NK-92 (cell line): Measurements from ENCODE around the gene MDGA2.
"Not testable (repeated sequence)": the region's sequence is repeated elsewhere in the genome, so short reads cannot be mapped to it uniquely, and the experiment has no call there.

Experiments used
- DNase-seq: peaks from one replicate; lab custom pipeline; 2025; ENCODE audit not compliant: unreplicated experiment; lab: John Stamatoyannopoulos, UW

The MDGA2 gene

GRCh38 chr14:47246367-47246766 lies 429.0 kb downstream of the MDGA2 start:
- DNase-seq: no peak

GRCh38 chr14:47242579-47242978 lies 432.8 kb downstream of the MDGA2 start:
- not testable (repeated sequence) for DNase-seq

DNA sequence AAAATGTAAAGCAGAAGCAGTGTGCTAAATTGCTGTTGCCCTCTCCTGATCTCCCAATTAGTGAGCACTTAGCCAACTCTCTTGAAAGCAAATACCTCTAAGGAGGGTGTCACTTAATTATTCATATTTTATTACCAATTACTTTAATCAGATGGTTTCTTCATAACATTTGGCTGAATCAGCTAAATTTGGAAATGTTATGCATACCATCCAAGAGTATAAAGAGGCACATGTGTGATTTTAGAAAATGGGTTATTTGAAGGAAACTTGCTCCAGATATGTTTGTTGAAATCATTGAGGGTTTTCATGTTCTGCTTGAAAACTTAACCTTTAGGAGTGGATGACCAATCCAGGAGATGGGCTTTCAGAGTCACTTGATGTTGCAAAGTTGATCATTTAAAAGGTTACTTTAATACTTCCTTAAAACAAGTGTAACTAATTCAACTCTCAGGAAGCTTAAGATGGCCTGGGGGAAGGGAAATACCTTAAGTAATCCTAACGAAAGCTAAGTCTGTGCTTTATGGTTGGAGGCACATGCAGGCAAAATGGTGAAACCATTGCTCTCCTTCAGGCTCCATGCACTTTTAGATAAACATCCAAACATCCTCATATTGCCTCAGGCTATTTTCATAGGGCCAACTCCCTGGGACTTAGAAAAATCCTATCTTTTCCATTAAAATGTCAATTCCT lies 434.5 kb downstream of the MDGA2 start:
- DNase-seq: no peak

DNA sequence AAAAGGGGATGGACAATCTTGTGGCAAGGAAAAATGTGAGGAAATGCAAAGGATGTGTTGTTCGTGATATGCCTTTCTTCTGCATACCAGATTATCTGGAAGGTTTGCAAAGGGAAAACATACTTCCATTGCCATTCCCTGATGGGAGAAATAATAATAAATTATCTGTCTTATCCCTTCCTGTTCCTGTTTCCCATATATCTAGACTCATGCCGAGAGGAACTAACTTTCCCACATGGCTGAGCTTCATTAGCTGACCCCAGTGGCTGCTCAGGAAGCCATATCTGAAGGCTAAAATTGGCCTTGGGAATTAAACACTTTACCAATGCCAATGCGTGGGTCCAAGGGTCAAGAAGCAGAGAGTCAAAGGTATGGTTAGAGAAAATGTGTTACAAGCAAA lies 439.8 kb downstream of the MDGA2 start:
- no peak for DNase-seq

GRCh38 chr14:47226877-47227520 lies 448.4 kb downstream of the MDGA2 start:
- DNase-seq: no peak

DNA sequence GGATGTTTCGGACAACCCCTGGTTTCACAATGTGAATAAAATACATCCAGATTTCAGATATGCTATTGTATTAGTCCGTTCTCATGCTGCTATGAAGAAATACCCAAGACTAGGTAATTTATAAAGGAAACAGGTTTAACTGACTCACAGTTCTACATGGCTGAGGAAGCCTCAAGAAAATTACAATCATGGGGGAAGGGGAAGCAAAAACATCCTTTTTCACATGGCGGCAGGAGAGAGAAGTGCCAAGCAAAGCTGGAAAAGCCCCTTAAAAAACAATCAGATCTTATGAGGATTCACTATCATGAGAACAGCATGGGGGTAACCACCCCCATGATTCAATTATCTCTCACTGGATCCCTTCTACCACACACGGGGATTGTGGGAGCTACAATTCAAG lies 451.7 kb downstream of the MDGA2 start:
- DNase-seq: no peak

GRCh38 chr14:47220096-47220495 lies 455.3 kb downstream of the MDGA2 start:
- DNase-seq: no peak

DNA sequence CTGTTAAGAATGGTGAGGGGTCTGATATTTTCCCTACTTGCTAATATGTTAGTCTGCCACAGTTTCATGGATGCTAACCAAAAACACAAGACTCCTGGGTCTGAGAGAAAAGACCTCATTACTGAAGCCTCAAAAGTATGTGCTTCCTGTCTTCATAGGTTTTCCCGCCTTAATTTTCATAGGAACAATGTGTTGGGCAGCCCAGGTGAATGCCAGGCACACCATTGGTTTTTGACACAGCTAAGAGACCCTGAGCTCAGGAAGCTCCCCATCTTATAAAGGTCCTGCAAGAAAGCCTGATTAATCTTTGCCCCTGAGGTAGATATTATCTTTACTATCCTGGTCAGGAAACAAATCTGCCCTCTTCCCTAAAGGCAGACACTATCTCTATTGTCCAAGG lies 464.1 kb downstream of the MDGA2 start:
- no peak for DNase-seq

GRCh38 chr14:47210099-47210498 lies 465.3 kb downstream of the MDGA2 start:
- no peak for DNase-seq

DNA sequence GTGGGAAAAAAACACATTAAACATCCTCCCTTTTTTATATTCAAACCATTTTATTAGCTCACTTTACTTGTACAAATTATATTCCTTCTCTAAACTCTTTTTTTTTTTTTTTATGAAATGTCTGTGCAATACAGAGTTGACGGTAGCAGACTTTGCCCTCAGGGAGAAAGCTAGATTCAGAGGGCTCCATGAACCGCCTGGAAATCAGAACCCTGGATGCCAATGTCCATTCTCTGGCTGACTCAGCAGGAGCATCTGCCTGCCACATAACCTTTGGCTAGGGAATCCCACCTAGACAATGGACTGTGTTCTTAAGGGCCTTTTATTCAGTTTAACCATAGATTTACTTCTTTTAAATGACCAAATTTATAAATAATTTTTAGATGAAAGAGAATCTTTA lies 467.0 kb downstream of the MDGA2 start:
- no peak for DNase-seq

DNA sequence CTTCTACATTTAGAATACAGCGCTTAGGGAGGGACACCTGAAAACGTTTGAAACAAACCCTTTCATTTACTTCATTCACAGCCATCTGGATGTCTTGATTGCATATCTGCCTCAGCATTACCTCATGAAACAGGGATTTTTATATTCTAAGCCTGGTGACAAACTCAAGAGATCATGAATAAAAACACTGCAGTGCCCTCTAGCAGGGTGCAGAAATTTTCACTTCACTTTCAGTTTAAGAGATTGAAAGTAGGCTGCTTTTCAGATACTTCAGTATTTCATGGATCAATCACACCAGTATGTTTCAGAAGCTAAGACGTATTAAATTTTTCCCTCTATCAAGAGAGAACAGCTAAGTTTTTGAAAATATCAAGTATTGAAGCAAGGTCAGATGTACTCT lies 467.8 kb downstream of the MDGA2 start:
- no peak for DNase-seq

- no peak for DNase-seq
Observed at GRCh38 chr14:47200740-47201139, 474.7 kb downstream of the MDGA2 start.

- no peak for DNase-seq
Observed at GRCh38 chr14:47195582-47195981, 479.8 kb downstream of the MDGA2 start.

- no peak for DNase-seq
Observed at GRCh38 chr14:47194055-47194454, 481.4 kb downstream of the MDGA2 start.

DNA sequence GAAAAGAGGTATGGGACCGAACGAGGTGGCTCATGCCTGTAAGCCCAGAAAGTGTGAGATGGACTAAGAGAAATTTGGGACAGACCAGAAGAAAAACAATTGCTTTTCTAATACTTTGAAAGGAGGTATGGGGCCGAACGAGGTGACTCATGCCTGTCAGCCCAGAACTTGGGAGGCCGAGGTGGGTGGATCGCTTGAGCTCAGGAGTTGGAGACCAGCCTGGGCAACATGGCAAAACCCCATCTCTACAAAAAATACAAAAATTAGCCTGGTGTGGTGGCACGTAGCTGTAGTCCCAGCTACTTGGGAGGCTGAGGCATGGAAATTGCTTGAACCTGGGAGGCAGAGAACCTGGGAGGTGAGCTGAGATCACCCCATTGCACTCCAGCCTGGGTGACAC lies 483.2 kb downstream of the MDGA2 start:
- DNase-seq: not testable (repeated sequence)

- DNase-seq: no peak
Observed at GRCh38 chr14:47191700-47192099, 483.7 kb downstream of the MDGA2 start.

DNA sequence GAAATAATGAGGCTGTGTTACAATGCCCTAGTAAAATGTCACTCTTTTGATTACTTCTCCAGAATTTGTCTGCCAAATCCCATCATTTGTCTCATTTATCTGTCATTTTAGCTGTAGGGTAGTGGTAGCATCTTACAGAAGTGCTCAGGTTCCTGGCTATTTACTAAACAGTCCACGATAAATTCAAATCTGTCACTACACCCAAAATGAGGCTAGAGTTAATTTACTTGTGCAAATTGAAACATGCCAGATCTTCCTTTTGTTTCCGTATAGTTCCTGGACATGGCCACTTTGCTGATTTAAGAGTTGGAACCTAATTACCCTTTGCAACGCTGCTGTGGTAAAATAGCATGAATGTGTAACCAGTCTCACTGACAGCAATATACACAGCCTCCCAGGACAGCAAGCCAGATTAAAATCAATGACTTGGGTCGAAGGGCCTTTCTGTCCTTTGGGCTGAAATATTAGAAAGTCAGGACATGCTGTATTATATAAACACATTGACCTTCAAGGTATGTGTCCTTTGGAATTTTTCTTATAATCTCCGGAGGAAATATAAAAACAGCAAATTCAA lies 485.4 kb downstream of the MDGA2 start:
- DNase-seq: no peak

GRCh38 chr14:47186486-47186885 lies 488.9 kb downstream of the MDGA2 start:
- no peak for DNase-seq

- DNase-seq: no peak
Observed at GRCh38 chr14:47179906-47180305, 495.5 kb downstream of the MDGA2 start.

- DNase-seq: not testable (repeated sequence)
Observed at GRCh38 chr14:47171896-47172295, 503.5 kb downstream of the MDGA2 start.

DNA sequence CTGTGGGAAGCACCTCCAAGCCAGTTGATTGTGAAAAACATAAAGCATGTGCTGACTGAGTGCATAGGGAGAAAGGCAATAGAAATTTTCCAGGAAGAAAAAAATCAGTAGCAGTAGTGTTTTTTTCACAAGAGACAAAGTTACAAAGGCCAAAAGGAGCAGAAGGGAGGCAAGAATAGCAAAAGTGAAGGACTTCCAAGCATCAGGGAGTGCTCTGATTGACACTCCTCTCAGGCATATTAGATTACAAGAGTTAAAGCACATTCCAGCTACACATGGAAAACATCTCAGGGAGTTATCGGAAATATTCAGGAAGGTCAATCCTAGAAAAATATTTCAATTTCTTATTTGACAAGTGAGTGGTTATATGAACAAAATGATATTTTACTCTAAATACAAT lies 508.0 kb downstream of the MDGA2 start:
- DNase-seq: no peak

DNA sequence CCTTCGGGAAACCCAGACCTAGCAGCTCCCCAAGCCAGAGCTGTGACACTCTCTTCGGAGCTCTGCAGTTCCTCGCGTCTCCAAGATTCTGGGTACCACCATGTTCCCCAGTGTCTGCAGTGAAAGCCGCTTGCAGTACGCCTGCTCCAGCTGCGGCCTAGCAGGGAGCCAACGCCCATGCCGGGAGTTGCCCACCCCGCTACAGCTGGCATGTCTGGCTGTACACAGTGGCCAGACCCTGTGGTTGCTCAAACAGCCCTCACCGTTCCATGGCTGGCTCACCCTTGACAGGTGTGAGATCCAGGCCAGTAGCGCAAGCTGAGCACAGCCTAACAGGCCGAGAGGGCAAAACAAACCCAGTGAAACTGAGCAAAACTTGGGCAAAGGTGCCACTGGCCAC lies 520.0 kb downstream of the MDGA2 start:
- no peak for DNase-seq
